Activated naive CD4-positive, alpha-beta T cell treated with anti-CD3 and anti-CD28 coated beads, Interleukin-2, amount 10 ng/mL, durations not matched to agents 7 days and 5 days (primary cell): ENCODE measurements around the gene DCLK1.

ENCODE experiments used
- CTCF ChIA-PET: fragments of 350-600 bp; sonication (Branson Sonifier 250); formaldehyde crosslinking; loops from one replicate; lab custom pipeline; 2021; ENCODE audit warnings: antibody characterized with exemption; lab: Charles Lee
- DNase-seq: peaks from one replicate; pipeline ENCODE4 v3.0.0-alpha.2; 2020
- H3K27ac Mint-ChIP-seq: one replicate; pipeline ENCODE4 v1.8.0; 2021; ENCODE audit warnings: mild to moderate bottlenecking, moderate library complexity, mixed read lengths
- H3K27me3 Mint-ChIP-seq: one replicate; pipeline ENCODE4 v1.8.0; 2021; ENCODE audit warnings: mild to moderate bottlenecking, mixed read lengths
- H3K36me3 Mint-ChIP-seq: one replicate; pipeline ENCODE4 v1.8.0; 2021; ENCODE audit warnings: mixed read lengths
- H3K4me1 Mint-ChIP-seq: one replicate; pipeline ENCODE4 v1.8.0; 2021; ENCODE audit warnings: mixed read lengths
- H3K4me3 Mint-ChIP-seq: one replicate; pipeline ENCODE4 v1.8.0; 2021; ENCODE audit warnings: mild to moderate bottlenecking, moderate library complexity, mixed read lengths
- H3K9me3 Mint-ChIP-seq: one replicate; pipeline ENCODE4 v1.8.0; 2021; ENCODE audit warnings: mixed read lengths

Gene DCLK1

DNA sequence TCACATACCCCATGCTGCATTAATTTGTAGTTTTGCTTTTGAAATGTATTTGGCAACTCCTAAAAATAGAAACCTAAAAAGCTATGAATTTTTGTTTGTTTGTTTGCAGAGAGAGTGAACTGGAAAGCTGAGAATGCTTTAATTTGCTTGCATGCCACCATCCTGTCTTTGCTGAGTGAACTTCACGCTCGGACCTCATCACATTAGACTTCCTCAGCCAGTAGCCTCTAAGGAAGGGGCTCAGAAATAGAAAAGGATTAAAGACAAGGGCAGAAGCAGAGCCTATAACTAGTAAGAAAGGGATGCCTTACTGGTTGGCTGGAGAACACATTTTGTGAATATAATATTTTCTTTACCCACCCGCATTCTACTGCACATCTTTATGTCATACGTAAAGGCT, 275.1 kb downstream of the DCLK1 start:
- Mint-ChIP-seq H3K36me3 (no peaks in the 10 kb centered on the region), H3K27me3 (peaks cover 5% of the 10 kb centered on the region), H3K4me1 (no peaks in the 10 kb centered on the region), H3K27ac (no peak overlapping the region), H3K4me3 (no peak overlapping the region), H3K9me3 (peaks cover 2% of the 10 kb centered on the region)
- CTCF ChIA-PET: no interaction called here
- DNase-seq: no peak

DNA sequence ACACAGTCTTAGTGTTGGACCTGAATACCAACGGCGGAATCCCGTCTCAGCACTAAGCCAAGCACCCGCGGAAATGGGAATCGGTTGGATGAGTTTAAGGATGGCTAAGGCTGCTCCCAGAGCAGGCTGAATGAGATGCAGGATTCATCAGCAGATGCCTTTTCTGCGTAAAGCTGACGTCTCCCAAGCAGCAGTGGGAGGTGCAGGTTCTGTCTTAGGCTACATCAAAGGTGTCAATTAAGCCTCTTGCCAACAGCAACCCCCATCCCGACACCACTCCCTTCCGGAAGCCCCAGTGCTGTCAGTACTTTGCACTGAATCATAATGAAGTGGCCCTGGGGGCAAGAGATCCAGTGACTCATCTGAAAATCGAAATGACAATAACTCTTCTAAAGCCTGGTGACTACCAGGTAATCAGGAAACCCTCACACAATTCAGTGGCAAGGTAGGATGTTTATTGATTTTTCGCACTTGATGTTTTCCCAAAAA, 275.6 kb downstream of the DCLK1 start:
- Mint-ChIP-seq H3K4me1 (no peaks in the 10 kb centered on the region), H3K9me3 (peaks cover under 1% of the 10 kb centered on the region), H3K4me3 (no peak overlapping the region), H3K27me3 (peaks cover 5% of the 10 kb centered on the region), H3K27ac (no peak overlapping the region), H3K36me3 (no peaks in the 10 kb centered on the region)
- CTCF ChIA-PET: no interaction called here
- DNase-seq: no peak

DNA sequence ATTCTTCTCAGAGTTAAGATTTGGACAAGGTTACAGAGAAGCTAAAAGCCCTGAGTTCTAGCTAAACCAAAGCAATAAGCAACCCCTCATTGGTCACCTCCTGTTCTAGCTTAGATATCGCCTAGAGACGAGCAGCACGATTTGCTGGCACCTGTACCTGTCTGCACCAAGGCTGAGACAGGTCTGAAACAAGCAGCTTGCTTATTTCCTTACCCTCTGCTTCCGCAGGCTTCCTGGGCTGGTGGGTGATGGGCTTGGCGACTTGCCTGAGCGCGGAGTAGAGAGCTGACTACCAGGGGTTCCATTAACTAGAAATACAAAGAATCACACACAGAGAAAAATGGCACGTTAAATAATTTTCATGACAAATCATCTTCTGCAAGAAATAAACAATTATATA, 276.9 kb downstream of the DCLK1 start:
- peaks cover 5% of the 10 kb centered on the region for H3K27me3 Mint-ChIP-seq
- CTCF ChIA-PET: no interaction called here
- no peak for DNase-seq
- H3K9me3 Mint-ChIP-seq: no peaks in the 10 kb centered on the region
- no peaks in the 10 kb centered on the region for H3K36me3 Mint-ChIP-seq
- no peaks in the 10 kb centered on the region for H3K4me1 Mint-ChIP-seq
- no peak overlapping the region for H3K4me3 Mint-ChIP-seq
- no peak overlapping the region for H3K27ac Mint-ChIP-seq

DNA sequence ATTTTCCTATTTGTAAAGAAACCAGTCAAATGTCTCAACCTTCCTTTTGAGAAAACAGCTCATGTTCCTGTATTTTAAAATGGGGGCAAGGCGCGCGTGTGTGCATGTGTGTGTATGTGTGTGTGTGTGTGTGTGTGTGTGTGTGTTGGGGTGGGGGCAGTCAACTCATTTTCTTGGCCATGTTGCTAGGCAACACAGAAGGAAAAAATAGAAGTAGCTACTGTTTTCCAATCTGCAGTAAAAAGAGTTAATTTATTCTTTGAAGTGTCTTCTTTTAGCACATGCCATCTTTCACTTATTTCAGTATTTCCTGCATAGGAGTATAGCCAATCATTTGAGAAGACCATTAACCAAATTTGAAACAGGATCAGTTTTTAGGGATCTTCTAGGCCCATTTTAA, 279.3 kb downstream of the DCLK1 start:
- Mint-ChIP-seq H3K9me3 (no peaks in the 10 kb centered on the region), H3K27me3 (peaks cover 5% of the 10 kb centered on the region), H3K27ac (no peak overlapping the region), H3K36me3 (no peaks in the 10 kb centered on the region), H3K4me1 (no peaks in the 10 kb centered on the region), H3K4me3 (no peak overlapping the region)
- no peak for DNase-seq
- CTCF ChIA-PET: no interaction called here

DNA sequence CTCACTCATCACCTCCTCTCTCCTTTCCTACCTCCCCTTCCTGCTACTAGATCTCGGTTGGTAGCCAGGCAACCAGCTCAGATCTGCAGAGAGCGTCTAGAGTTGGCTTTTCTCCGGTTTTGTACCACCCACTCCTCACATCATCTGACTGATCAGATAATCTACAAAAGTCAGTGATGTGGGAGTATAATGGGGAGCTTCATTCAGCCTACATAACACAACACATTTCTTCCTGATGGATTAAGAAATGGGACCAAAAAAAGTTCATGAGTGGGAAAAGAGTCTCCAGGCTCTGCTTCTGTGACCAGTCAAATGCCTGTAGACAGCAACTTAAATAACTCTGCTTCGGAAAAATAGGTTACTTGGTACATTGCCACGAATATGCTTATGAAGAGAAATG, 279.8 kb downstream of the DCLK1 start:
- DNase-seq: no peak
- Mint-ChIP-seq H3K36me3 (no peaks in the 10 kb centered on the region), H3K9me3 (no peaks in the 10 kb centered on the region), H3K27me3 (peaks cover 5% of the 10 kb centered on the region), H3K27ac (no peak overlapping the region), H3K4me1 (no peaks in the 10 kb centered on the region), H3K4me3 (no peak overlapping the region)
- CTCF ChIA-PET: no interaction called here

DNA sequence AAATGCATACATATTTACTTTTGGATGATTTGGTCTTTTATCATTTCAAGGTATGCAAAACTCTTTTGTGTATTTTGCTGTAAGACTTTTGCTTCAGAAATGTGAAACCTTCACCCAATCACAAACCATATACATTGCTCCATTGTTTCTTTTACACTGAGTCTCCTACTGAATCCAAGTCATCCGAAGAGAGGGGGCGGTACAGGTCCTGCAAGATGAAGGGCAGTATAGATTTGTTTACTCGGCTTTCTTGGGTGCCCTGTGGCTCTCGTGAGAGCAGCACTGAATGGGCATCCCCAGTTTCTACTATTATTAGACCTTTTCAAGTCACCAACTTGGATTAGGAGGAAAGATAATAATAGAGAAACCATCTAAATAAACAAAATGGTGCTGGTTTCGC, 280.6 kb downstream of the DCLK1 start:
- no peak for DNase-seq
- H3K27me3 Mint-ChIP-seq: peaks cover 3% of the 10 kb centered on the region
- H3K4me3 Mint-ChIP-seq: no peak overlapping the region
- H3K27ac Mint-ChIP-seq: no peak overlapping the region
- H3K9me3 Mint-ChIP-seq: no peaks in the 10 kb centered on the region
- CTCF ChIA-PET: no interaction called here
- no peaks in the 10 kb centered on the region for H3K4me1 Mint-ChIP-seq
- H3K36me3 Mint-ChIP-seq: no peaks in the 10 kb centered on the region

DNA sequence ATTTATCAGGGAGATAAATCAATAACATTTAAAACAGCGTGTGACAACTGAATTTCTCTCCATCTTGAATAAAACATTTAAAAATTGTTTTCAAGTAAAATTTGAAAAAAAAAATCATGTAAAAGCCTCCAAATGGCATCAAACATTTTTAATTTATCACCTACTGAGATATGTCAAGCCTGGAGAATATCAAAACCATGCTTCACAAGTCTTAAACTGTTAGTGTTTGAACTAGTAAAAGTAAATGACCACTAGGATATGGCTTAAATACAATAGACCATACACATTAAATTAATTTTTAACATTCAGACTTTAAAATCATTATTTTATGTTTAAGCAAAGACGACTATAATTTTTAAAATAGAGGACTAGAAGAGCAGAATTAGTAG, 281.9 kb downstream of the DCLK1 start:
- DNase-seq: no peak
- CTCF ChIA-PET: no interaction called here
- Mint-ChIP-seq H3K4me1 (no peaks in the 10 kb centered on the region), H3K27me3 (no peaks in the 10 kb centered on the region), H3K9me3 (no peaks in the 10 kb centered on the region), H3K27ac (no peak overlapping the region), H3K36me3 (no peaks in the 10 kb centered on the region), H3K4me3 (no peak overlapping the region)

DNA sequence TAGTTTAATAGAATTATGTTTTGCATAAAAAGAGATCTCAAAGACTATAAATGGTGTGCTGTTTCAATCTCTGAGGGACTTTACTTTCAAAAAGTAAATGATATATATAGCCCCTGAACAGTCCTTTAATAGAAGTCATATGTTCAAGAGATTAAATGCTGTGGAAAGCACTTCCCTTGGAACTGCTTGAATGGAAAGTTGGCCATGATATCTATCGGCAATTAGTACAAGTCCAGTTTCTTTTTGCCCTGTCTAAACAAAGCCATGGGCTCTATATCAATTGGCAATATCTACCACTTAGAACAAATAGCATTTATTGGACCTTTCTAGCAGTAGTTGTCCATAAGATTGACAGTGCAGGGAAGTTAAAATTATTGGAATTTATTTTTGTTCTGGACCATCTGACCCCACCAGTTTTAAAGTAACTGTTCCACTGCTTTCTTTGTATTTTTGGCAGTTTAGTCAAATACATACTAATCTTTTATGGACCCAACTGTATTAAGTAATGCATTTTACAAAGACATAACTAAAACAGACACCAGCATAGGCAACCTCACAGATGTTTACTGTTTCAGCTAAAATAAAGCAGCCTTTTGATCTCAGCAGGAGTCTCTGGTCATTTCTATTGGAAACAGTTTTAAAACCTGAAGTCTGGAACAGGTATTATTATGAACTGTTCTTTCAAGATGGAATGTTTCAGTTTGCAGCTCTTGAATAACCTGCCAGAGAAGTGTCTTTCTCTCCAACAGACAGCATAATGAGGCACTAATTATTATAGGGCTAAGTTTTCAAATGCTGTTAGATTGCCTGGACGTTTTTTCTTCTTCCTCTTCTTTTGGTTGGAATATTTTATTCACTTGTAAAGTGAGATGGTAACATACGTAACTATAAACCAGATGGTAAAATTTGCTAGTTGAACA, 282.6 kb downstream of the DCLK1 start:
- CTCF ChIA-PET: no interaction called here
- no peaks in the 10 kb centered on the region for H3K36me3 Mint-ChIP-seq
- H3K9me3 Mint-ChIP-seq: no peaks in the 10 kb centered on the region
- H3K27me3 Mint-ChIP-seq: no peaks in the 10 kb centered on the region
- DNase-seq: no peak
- no peaks in the 10 kb centered on the region for H3K4me1 Mint-ChIP-seq
- H3K27ac Mint-ChIP-seq: no peak overlapping the region
- no peak overlapping the region for H3K4me3 Mint-ChIP-seq

DNA sequence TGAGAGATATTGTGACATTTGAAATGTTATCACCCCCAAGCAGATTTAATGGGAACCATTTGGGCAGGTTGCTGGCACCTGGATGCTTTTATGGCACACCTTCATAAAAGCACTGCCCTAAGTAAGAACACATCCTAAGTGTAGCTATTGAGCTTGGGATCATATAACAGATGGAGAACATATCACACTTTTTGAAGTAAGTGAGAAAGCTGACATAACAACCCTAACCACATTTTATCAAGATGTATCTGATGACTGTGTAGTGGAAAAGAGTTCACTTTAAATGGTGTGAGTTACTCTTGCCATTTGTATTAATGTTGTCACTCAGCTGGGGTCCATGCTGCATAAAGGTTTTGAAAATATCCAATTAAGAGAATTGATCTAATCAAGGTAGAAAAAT, 287.9 kb downstream of the DCLK1 start:
- Mint-ChIP-seq H3K27me3 (peaks cover 4% of the 10 kb centered on the region), H3K36me3 (no peaks in the 10 kb centered on the region), H3K4me3 (no peak overlapping the region), H3K9me3 (no peaks in the 10 kb centered on the region), H3K27ac (no peak overlapping the region), H3K4me1 (no peaks in the 10 kb centered on the region)
- CTCF ChIA-PET: no interaction called here
- no peak for DNase-seq

DNA sequence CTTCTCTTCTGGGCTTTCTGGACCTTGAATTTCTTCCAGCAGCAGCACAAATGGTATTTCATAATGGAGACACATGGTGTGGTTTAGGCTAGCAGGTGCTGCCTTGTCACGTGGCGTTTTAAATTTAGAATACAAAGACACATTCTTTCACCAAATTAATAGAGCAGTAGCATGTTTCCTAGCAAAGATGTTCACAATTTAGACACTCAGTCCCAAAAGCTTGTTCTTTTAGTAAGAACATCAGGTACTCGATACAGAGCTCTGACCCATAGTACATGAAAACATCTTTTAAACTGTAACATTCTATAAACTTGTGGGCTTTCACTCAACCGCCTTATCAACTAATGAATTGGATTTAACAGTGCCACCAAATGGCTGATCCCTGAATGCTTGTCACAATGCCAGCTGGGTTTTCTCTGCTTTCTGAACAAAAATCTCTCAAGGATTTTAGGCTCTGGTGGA, 290.1 kb downstream of the DCLK1 start:
- CTCF ChIA-PET: no interaction called here
- H3K4me1 Mint-ChIP-seq: no peaks in the 10 kb centered on the region
- H3K4me3 Mint-ChIP-seq: no peak overlapping the region
- no peak for DNase-seq
- H3K36me3 Mint-ChIP-seq: no peaks in the 10 kb centered on the region
- H3K27me3 Mint-ChIP-seq: peaks cover 4% of the 10 kb centered on the region
- no peaks in the 10 kb centered on the region for H3K9me3 Mint-ChIP-seq
- H3K27ac Mint-ChIP-seq: no peak overlapping the region

DNA sequence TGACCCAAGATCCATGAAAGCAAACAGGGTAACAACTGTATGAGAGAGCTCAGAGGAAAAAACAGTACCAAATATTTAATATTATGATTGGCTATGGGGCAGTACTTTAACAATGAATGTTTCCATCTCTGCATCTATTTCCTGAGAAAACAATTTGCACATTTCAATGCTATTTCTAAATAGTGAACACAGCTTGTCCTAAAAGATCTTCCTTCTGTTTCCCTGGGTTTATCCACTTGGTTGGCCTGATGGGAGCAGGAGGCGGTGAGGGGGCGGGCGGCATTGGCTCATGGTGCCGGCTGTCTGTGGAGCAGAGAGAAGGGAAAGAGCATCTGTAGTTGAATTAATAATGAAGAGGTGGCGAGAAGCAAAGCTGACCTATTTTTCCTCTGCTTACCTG, 291.4 kb downstream of the DCLK1 start:
- Mint-ChIP-seq H3K9me3 (no peaks in the 10 kb centered on the region), H3K4me3 (no peak overlapping the region), H3K27me3 (peaks cover 4% of the 10 kb centered on the region), H3K36me3 (no peaks in the 10 kb centered on the region), H3K27ac (no peak overlapping the region), H3K4me1 (no peaks in the 10 kb centered on the region)
- no peak for DNase-seq
- CTCF ChIA-PET: no interaction called here

DNA sequence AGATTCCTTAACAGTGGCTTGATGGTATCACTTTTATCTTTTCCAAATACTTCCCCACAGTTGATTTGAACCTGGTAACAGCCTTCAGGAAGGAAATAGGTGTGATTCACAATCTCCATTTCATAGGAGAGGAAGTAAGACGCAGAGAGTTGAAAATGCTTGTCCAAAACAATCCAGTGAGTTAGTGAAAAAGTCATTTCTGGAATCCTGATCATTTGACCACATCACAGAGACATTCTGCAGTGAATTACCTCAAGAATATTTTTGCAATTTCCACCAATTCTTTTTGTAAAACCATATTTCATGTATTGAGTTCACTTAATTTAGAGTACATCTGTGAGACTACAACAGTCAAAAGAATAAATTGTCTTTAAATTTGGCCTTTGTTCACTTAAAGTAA, 292.8 kb downstream of the DCLK1 start:
- Mint-ChIP-seq H3K27me3 (peaks cover 4% of the 10 kb centered on the region), H3K9me3 (no peaks in the 10 kb centered on the region), H3K27ac (no peak overlapping the region), H3K36me3 (no peaks in the 10 kb centered on the region), H3K4me3 (no peak overlapping the region), H3K4me1 (no peaks in the 10 kb centered on the region)
- DNase-seq: no peak
- CTCF ChIA-PET: no interaction called here

DNA sequence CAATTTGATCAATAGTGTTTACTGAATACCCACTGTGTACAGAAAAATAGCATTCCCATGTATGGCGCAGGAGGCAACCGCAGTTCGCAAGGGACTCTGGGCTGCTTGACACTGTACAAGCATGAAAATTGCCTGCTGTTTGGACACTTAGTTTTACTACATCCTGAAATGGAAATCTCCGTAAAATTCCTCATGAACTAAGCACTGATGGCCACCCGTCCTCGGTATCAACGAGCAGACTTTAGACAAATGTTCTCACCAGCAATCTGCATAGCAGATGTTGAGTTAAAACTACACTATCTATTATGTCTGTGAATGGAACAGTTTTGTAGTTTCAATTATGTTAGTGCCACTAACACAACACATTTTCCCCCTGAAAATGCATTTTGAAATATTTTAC, 294.7 kb downstream of the DCLK1 start:
- Mint-ChIP-seq H3K36me3 (no peaks in the 10 kb centered on the region), H3K27me3 (peaks cover 4% of the 10 kb centered on the region), H3K4me3 (no peak overlapping the region), H3K27ac (no peak overlapping the region), H3K4me1 (no peaks in the 10 kb centered on the region), H3K9me3 (no peaks in the 10 kb centered on the region)
- no peak for DNase-seq
- CTCF ChIA-PET: interaction anchor here (0.6 kb wide), 1 partner anchor 28 kb away, joined by 5 read pairs; no protein-coding TSS in a partner anchor

DNA sequence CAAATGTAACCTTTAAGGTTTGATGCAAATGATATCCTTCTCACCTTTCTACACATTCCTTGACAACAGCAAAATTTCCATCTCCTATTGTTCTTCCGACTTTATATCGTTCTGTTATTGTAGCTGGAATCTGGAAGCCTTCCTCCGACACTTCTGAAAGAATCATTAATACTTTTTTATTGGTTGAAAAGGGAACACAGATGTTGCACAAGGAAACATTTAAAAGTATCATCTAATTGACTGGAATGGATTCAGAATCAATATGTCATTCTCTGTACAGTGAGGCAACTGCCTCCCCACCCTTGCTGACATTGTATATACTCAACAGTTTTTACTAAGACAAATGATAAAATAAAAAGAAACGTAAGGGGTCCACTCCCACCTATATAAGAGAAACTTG, 295.2 kb downstream of the DCLK1 start:
- no peak for DNase-seq
- no peaks in the 10 kb centered on the region for H3K4me1 Mint-ChIP-seq
- H3K36me3 Mint-ChIP-seq: no peaks in the 10 kb centered on the region
- H3K27ac Mint-ChIP-seq: no peak overlapping the region
- CTCF ChIA-PET: interaction anchor here (0.6 kb wide), 1 partner anchor 29 kb away, joined by 5 read pairs; no protein-coding TSS in a partner anchor
- H3K27me3 Mint-ChIP-seq: peaks cover 4% of the 10 kb centered on the region
- no peaks in the 10 kb centered on the region for H3K9me3 Mint-ChIP-seq
- no peak overlapping the region for H3K4me3 Mint-ChIP-seq

DNA sequence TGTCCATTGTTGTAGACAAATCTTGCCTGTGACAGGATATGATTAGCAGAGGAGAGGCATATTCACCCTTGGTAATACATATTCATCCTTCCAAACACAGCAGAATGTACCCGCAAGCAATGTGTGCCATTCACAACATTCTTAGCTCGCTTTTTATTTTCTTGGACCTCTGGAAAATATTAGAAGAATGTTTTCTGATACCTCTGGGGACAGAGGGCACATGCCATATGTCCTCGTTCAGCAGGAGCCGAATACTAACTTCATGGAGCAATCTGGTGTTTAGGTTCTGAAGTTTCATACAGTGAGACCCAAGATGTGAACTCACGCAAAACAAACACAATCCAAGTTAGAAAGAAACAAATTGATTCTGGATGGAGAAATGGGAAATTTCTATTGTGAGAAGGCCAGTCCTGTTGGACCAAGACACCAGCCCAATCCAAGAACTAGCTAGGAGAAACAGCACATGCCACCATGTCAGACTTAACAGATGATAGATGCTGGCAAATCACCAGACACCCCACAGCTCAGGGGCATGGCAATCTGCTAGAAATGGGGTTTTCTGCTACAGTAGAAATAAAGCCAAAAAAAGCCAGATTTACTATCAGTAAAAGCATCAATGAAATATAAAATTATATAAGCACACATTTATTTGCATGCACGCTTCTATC, 297.4 kb downstream of the DCLK1 start:
- no peaks in the 10 kb centered on the region for H3K4me1 Mint-ChIP-seq
- H3K27ac Mint-ChIP-seq: no peak overlapping the region
- CTCF ChIA-PET: interaction anchor here (1.3 kb wide), 1 partner anchor 15 kb away, joined by 4 read pairs; no protein-coding TSS in a partner anchor
- no peak for DNase-seq
- H3K27me3 Mint-ChIP-seq: peaks cover under 1% of the 10 kb centered on the region
- no peak overlapping the region for H3K4me3 Mint-ChIP-seq
- no peaks in the 10 kb centered on the region for H3K36me3 Mint-ChIP-seq
- no peaks in the 10 kb centered on the region for H3K9me3 Mint-ChIP-seq
